GM20000 (cell line): ENCODE measurements around the gene MOGAT3.
"Not testable (repeated sequence)": the region's sequence is repeated elsewhere in the genome, so short reads cannot be mapped to it uniquely, and the experiment has no call there.

ENCODE experiments used
- DNase-seq: peaks from one replicate; pipeline ENCODE4 v3.0.0; 2012; ENCODE audit warnings: low spot score
- CTCF ChIP-seq: IDR thresholded peaks from 2 replicates; pipeline ENCODE4 v1.5.1; 2012; ENCODE audit warnings: mild to moderate bottlenecking, control low read depth; ENCODE audit errors: extremely low read depth, missing control alignments

The MOGAT3 gene

GRCh38 chr7:101210143-101210542, 9.3 kb upstream of the MOGAT3 start:
- TF ChIP-seq CTCF: no peak
- DNase-seq: no peak

DNA sequence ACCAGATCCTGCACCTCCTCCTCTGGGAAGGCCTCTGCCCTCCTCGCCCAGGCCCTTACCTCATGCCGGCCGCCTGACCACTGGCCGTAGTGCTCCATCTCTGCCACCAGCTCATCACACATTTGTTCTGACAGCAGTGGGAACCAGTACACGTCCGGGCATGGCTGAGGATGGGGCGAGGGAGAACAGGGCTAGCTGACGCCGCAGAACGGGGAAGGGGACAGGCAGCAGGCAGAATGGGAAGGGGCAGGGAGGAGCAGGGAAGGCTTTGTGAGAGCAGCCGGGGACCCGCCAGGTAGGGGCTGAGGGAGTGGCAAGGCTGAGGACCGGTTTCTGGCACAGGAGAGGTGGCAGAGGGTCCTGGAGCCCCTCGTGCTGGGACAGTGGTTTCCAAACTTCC, 8.0 kb upstream of the MOGAT3 start:
- no peak for TF ChIP-seq CTCF

DNA sequence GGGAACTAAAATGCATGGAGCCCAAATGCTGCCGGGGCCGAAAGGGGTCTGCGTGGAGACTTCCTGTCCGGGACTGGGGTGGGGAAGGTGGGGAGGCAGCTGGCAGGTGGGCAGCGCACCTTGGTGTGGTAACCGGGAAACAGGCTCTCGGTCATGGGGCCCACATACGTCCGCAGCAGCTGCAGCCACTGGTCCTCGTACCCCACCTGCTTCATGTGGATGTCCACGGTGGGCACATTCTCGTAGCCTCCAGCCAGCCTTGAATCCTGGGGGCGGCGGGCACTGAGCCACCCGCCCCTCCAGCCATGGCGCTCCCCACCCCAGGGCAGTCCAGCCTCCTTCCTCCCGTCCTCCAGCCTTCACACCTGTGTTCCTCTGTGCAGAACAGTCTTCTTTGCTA, 6.6 kb upstream of the MOGAT3 start:
- no peak for TF ChIP-seq CTCF
- DNase-seq: no peak

More for the DNA sequence above, 8.0 kb upstream of the MOGAT3 start:
- DNase-seq: no peak

DNA sequence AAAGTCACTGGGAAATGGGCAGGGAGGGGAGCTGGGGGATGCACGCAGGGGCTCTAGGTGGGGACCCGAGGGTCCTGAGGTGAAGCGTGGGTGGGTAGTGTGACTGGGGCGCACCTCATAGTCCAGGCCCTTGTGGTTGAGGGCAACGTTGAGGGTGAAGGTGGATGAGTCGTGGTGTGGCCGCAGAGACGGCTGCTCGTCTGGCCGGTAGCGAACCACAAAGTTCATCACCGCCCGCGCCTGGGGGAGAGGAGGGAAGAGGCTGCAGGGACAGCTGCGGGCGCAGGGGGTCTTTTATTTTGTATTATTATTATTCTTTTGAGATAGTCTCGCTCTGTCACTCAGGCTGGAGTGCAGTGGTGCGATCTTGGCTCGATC, 5.8 kb upstream of the MOGAT3 start:
- no peak for TF ChIP-seq CTCF
- no peak for DNase-seq

GRCh38 chr7:101205901-101206664, 5.2 kb upstream of the MOGAT3 start:
- DNase-seq: no peak
- no peak for TF ChIP-seq CTCF

DNA sequence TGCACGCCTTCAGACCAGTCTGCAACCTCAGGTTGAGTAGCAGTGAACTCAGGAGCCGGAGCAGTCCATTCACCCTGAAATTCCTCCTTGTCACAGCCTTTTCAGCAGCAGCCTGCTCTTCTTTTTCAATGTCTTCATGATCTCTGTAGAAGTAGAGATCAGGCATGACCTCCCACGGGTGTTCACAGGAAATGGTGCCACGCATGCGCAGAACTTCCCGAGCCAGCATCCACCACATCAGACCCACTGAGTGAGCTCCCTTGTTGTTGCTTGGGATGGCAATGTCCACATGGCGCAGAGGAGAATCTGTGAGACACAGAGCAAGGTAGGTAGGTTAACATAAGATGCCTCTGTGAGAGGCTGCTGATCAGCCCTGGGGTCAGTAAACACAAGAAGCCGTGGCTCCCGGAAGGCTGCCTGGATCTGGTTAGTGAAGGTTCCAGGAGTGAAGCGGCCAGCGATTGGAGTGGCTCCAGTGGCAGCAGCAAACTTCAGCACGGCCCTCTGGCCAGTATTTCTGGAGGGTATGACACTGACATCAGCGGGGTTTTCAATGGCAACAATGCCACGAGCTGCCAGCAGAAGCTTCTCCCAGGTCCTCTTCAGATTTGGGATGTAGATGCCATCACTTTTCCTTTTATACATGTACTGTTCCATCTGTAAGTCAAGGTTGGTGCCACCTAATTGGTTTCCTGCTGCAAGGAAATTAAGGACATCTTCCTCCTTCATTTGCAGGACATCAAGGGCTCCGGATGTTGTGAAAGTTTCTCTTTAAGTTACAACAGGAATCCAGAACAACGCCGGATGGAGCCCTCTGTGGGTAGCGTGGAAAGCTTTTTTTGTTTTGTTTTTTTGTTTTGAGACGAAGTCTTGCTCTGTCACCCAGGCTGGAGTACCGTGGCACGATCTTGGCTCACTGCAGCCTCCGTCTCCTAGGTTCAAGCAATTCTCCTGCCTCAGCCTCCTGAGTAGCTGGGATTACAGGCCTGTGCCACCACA, 3.2 kb upstream of the MOGAT3 start:
- DNase-seq: not testable (repeated sequence)

GRCh38 chr7:101202603-101202918, 1.7 kb upstream of the MOGAT3 start:
- DNase-seq: no peak
- TF ChIP-seq CTCF: no peak
